NCI-H146 (cell line): ENCODE measurements around the gene PXT1.

ENCODE experiments used
- DNase-seq: peaks from one replicate; lab custom pipeline; 2025; lab: John Stamatoyannopoulos, UW

Gene PXT1

DNA sequence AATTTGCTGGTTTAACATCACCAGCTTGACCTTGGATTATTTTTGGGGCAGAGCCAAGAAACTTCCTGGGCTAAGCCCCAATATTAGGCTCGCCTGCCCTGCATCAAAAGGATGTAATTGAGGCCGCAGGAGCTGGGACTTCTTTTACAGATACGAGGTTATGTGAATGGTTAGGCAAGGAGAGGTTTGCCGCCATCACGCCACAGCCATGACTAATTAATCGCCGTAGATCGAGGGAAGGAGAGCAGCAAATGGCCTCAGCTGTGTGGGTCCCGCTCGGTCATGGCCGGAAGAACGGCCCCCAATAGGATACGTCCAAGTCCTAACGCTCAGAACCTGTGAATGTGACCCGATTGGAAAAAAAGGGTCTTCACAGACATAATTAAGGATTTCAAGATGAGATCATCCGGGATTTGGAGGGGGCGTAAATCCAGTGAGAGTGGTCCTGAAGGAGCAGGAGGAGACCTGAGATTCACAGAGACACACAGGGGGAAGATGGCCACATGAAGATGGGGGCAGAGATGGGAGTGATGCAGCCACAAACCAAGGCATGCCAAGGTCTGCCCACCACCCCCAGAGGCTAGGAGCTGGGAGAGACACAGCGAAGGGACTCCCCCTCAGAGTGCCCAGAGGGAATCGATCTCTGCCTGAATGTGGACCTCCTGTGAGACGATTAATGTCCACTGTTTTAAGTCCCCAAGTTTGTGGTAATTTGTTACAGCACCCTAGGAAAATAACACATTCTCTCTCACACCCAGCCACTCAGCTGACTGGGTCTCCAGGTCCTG, 96.0 kb downstream of the PXT1 start:
- no peak for DNase-seq

GRCh38 chr6:36345681-36346466, 96.8 kb downstream of the PXT1 start:
- DNase-seq: no peak

DNA sequence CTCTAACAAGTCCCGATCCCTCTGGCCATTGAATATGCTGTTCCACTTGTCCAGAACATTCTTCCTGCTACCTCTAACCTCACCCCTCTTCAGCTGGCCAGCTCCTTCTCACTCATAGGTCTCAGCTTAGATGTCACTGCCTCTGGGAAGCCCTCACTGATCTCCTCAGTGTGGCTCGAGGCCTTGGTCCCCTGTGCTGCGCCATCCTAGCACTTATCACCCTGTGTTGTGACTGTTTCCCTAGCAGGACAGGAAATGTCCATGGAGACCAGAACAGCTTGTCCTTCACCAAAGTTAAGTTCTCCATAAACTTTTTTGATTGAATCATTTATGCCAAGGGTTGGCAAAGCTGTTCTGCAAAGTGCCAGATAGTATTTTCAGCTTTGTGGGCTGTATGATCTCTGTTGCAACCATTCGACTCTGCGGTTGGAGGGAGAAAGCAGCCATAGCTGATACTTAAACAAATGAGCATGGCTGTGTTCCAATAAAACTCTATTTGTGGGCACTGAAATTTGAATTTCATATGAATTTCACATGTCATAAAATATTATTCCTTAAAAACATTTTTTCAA, 99.5 kb downstream of the PXT1 start:
- DNase-seq: no peak

DNA sequence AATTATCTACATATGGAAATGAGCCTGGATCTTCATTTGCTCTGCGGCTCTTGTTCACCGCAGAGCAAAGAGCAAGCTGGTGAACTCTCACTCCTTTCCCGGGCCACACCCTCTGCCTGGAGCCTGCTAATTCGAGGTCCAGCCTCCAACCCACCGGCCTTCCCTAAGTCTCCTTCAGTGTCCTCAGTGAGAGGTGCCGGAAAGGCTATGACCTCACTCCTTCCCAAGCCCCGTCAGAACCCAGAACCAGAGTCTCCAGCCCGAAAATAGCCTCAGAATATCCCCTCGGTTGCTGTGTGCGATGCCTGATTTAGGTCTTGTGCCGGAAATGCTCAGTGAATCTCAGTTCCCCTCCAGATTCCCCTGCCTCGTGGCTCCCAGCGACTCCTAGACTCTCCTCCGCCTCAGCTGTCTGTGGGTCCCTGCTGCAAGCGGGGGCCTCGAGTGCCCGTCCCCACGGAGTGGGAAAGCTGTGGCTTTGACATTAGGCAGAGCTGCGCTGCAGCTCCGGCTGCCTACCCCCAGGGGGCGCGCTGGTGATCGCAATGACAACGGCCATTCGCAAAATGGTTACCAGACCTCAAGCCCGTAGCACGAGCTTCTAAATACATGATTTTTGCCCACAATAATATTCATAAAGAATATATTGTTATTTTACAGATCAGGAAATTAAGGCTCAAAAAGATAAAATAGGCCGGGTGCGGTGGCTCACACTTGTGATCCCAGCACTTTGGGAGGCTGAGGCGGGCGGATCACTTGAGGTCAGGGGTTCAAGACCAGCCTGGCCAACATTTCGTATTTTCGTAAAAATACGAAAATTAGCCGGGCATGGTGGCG, 101.8 kb downstream of the PXT1 start:
- DNase-seq: peak; percentile 71
